OCI-LY7 (cell line): ENCODE data around the gene PHACTR1. TPM values are rescaled to one million over a fixed set of nuclear protein-coding genes. Genes with fewer than 3 reads are reported as not detected.

Experiments
- BruUV-seq: library from RNA; stranded (reverse); fragments of 400-500 nt; replicated peaks from 2 replicates; lab custom pipeline; 2021; lab: Mats Ljungman, UMichigan
- CTCF ChIA-PET: fragments of 300-600 bp; sonication (Branson Sonifier 250); formaldehyde crosslinking; loops from one replicate; lab custom pipeline; 2022; ENCODE audit warnings: antibody characterized with exemption; ENCODE audit not compliant: unreplicated experiment; lab: Charles Lee
- POLR2A ChIA-PET: fragments of 300-600 bp; sonication (Branson Sonifier 250); formaldehyde crosslinking; loops from one replicate; lab custom pipeline; 2022; ENCODE audit warnings: antibody characterized with exemption; lab: Charles Lee
- DNase-seq: peaks from one replicate; pipeline ENCODE4 v3.0.0-alpha.2; 2015; ENCODE audit warnings: low spot score
- H2AFZ ChIP-seq: fragments of 200-600 bp; sonication (generic), shearing (Covaris generic); 2 replicates; pipeline ENCODE4 v1.6.1; 2014; ENCODE audit warnings: mild to moderate bottlenecking, antibody characterized with exemption, low read length, moderate library complexity
- H3K27ac ChIP-seq: fragments of 200-600 bp; sonication (generic); 2 replicates; pipeline ENCODE4 v1.5.1; 2014; ENCODE audit warnings: mixed run types, low read depth, mild to moderate bottlenecking, moderate library complexity, low read length, inconsistent platforms; ENCODE audit not compliant: poor library complexity, severe bottlenecking
- H3K36me3 ChIP-seq: fragments of 200-600 bp; sonication (generic); 2 replicates; pipeline ENCODE4 v1.6.1; 2014; ENCODE audit warnings: mild to moderate bottlenecking, antibody characterized with exemption, low read length, moderate library complexity, mixed read lengths; ENCODE audit not compliant: insufficient read depth
- H3K4me1 ChIP-seq: fragments of 200-600 bp; sonication (generic); 2 replicates; pipeline ENCODE4 v1.5.1; 2014; ENCODE audit warnings: mild to moderate bottlenecking, low read length; ENCODE audit not compliant: insufficient read depth, poor library complexity, severe bottlenecking
- H3K4me2 ChIP-seq: fragments of 200-600 bp; sonication (generic); 2 replicates; pipeline ENCODE4 v1.6.1; 2014; ENCODE audit warnings: mild to moderate bottlenecking, low read length
- H3K4me3 ChIP-seq: fragments of 200-600 bp; sonication (generic); 2 replicates; pipeline ENCODE4 v1.5.1; 2014; ENCODE audit warnings: mild to moderate bottlenecking, low read depth, low read length; ENCODE audit not compliant: poor library complexity, severe bottlenecking
- H3K79me2 ChIP-seq: fragments of 200-600 bp; sonication (generic); 2 replicates; pipeline ENCODE4 v1.6.1; 2016; ENCODE audit warnings: low read depth, mild to moderate bottlenecking, low read length, moderate library complexity, mixed read lengths; ENCODE audit not compliant: insufficient read depth
- H3K9me2 ChIP-seq: fragments of 200-600 bp; sonication (generic); 2 replicates; pipeline ENCODE4 v1.6.1; 2016; ENCODE audit warnings: mild to moderate bottlenecking, low read length, mixed read lengths; ENCODE audit not compliant: insufficient read depth
- H3K9me3 ChIP-seq: fragments of 200-600 bp; sonication (generic); 2 replicates; pipeline ENCODE4 v1.6.1; 2014; ENCODE audit warnings: mild to moderate bottlenecking, mixed run types, low read length, mixed read lengths
- H4K20me1 ChIP-seq: fragments of 200-600 bp; sonication (generic); 2 replicates; pipeline ENCODE4 v1.6.1; 2014; ENCODE audit warnings: mild to moderate bottlenecking, antibody characterized with exemption, low read length, moderate library complexity, mixed read lengths; ENCODE audit not compliant: insufficient read depth
- EZH2phosphoT487 ChIP-seq: fragments of 200-600 bp; sonication (generic); IDR thresholded peaks from 2 replicates; pipeline ENCODE4 v1.6.1; 2018; ENCODE audit warnings: low read depth, borderline replicate concordance, mild to moderate bottlenecking, mixed run types, antibody characterized with exemption, low read length, moderate library complexity, mixed read lengths
- intact Hi-C: fragments of 100-400 bp; cut with micrococcal nuclease; formaldehyde crosslinking; loops from one replicate; pipeline ENCODE4 v1.10.0; 2022; ENCODE audit not compliant: unreplicated experiment
- total RNA-seq, 2 experiments: library from RNA; depleted of rRNA in 1 of 2; stranded (reverse); fragments of >200 nt in 1 of 2; shearing (Covaris generic) in 1 of 2; gene quantifications; 2 replicates each; pipeline ENCODE4 v1.2.3, GENCODE V29; 2014 to 2022
- TF ChIP-seq, protein P1 (sequence below): fragments of 200-600 bp; sonication (generic); conservative IDR thresholded peaks from 2 replicates; pipeline ENCODE4 v1.5.1; 2014; ENCODE audit warnings: mild to moderate bottlenecking, antibody characterized with exemption, low read length, moderate library complexity, mixed read lengths

Gene PHACTR1
- total RNA-seq, 2 experiments from 2014 or later = 25.1 to 46.6 TPM

DNA sequence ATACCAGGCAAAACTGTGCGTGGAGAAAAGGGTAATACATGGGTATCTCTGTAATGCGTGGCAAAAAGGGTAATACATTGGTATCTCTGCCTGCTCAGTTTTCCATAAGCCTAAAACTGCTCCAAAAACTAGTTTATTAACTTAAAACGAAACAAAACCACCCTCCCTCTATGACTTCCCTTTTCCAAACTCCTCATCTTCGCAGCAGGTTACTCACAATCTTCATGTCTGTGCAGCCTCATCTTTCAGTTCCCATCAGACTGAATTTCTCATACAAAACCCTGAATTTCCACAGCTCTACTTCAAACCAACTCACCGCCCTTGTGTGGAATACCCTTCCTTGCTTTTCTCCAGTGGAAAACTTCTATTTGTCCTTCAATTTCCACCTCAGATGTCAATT is 199.4 kb downstream of the PHACTR1 start:
- CTCF ChIA-PET = no interaction called here
- POLR2A ChIA-PET = no interaction called here
- DNase-seq = no peak
- no TSS peak for BruUV-seq
- no peak for TF ChIP-seq EZH2phosphoT487
- TF ChIP-seq, protein P1, sequence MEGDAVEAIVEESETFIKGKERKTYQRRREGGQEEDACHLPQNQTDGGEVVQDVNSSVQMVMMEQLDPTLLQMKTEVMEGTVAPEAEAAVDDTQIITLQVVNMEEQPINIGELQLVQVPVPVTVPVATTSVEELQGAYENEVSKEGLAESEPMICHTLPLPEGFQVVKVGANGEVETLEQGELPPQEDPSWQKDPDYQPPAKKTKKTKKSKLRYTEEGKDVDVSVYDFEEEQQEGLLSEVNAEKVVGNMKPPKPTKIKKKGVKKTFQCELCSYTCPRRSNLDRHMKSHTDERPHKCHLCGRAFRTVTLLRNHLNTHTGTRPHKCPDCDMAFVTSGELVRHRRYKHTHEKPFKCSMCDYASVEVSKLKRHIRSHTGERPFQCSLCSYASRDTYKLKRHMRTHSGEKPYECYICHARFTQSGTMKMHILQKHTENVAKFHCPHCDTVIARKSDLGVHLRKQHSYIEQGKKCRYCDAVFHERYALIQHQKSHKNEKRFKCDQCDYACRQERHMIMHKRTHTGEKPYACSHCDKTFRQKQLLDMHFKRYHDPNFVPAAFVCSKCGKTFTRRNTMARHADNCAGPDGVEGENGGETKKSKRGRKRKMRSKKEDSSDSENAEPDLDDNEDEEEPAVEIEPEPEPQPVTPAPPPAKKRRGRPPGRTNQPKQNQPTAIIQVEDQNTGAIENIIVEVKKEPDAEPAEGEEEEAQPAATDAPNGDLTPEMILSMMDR = no peak
- intact Hi-C loops = no loop called here
- Histone ChIP-seq H3K4me3 (no peak overlapping the region), H3K9me3 (no peaks in the 10 kb centered on the region), H3K27ac (no peak overlapping the region), H2AFZ (no peak overlapping the region), H4K20me1 (no peaks in the 10 kb centered on the region), H3K4me2 (no peak overlapping the region), H3K9me2 (no peaks in the 10 kb centered on the region), H3K4me1 (no peaks in the 10 kb centered on the region), H3K79me2 (no peaks in the 10 kb centered on the region), H3K36me3 (no peaks in the 10 kb centered on the region)

DNA sequence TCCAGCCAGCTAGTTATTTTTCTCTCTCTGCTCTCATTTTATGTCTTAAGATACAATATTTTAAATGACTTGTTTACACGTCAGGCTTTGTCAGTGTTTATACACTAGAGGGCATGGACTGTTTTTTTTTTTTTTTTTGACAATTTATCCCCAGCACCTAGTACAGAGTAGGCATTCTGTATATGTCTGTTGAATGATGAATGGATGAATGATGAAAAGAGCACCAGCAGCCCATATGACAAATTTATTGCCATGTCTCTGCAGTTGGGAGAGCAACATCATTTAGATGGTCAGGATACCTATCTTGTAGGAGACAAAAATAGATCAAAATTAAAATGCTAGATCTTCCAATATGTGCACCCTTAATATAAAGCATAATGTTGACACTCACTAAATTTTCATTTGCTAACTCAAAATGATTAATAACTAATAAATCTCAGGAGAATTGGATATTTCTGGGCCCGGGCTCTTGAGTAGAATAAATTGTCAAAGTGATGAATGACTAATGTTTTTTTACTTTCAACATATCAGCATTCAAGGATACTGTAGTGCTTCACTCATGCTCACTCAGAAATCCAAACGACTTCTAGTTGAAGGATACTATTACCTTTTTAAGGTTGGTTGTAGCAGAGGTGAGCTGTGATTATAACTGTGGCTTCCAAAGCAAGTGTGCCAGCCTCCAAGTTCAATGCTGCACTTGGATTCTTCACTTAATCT is 200.0 kb downstream of the PHACTR1 start:
- Histone ChIP-seq H3K79me2 (no peaks in the 10 kb centered on the region), H3K27ac (no peak overlapping the region), H3K9me3 (no peaks in the 10 kb centered on the region), H3K4me3 (no peak overlapping the region), H4K20me1 (no peaks in the 10 kb centered on the region), H3K4me1 (no peaks in the 10 kb centered on the region), H2AFZ (no peak overlapping the region), H3K4me2 (no peak overlapping the region), H3K36me3 (no peaks in the 10 kb centered on the region), H3K9me2 (no peaks in the 10 kb centered on the region)
- no TSS peak for BruUV-seq
- ChIA-PET CTCF (no interaction called here), POLR2A (interaction anchor here (0.7 kb wide), 1 partner anchor 392 kb away, joined by 3 read pairs; no protein-coding TSS in a partner anchor)
- DNase-seq = no peak
- TF ChIP-seq, protein P1 = no peak
- TF ChIP-seq EZH2phosphoT487 = no peak
- intact Hi-C loops = no loop called here

DNA sequence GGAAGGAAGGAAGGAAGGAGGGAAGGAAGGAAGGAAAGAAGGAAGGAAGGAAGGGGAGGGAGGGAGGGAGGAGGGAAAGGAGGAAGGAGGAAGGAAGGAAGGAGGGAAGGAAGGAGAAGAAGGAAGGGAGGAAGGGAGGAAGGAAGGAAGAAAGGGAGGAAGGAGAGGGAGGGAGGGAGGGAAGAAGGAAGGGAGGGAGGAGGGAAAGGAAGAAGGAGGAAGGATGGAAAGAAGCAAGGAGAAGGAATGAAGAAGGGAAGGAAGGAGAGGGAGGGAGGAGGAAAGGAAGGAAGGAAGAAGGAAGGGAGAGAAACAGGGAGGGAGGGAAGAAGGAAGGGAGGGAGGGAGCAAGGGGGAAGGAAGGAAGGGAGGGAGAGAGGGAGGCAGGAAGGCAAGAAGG is 204.9 kb downstream of the PHACTR1 start:
- H3K4me1 ChIP-seq = no peaks in the 10 kb centered on the region
- no peak overlapping the region for H3K4me2 ChIP-seq
- CTCF ChIA-PET = no interaction called here
- no peaks in the 10 kb centered on the region for H3K9me3 ChIP-seq
- BruUV-seq = no TSS peak
- POLR2A ChIA-PET = interaction anchor here (1.2 kb wide), 1 partner anchor 22 kb away, joined by 3 read pairs; no protein-coding TSS in a partner anchor
- TF ChIP-seq, protein P1 = no peak
- TF ChIP-seq EZH2phosphoT487 = no peak
- H2AFZ ChIP-seq = no peak overlapping the region
- no peak overlapping the region for H3K27ac ChIP-seq
- intact Hi-C loops = no loop called here
- H3K9me2 ChIP-seq = no peaks in the 10 kb centered on the region
- no peaks in the 10 kb centered on the region for H3K36me3 ChIP-seq
- H3K79me2 ChIP-seq = no peaks in the 10 kb centered on the region
- DNase-seq = no peak
- H3K4me3 ChIP-seq = no peak overlapping the region
- H4K20me1 ChIP-seq = no peaks in the 10 kb centered on the region
